ENCODE measurements around the gene SLC25A36.
A peak's percentile ranks its signal among the peaks of the same experiment; 100 is the strongest.

SLC25A36 gene

GRCh38 chr3:140941434-140942220, at the start of gene SLC25A36:
Gene SLC25A36, plus strand, starts transcription at chr3:140941836. Its CDS starts 219 bp downstream, at chr3:140942055.
- peak; percentile 96 for DNase-seq

- no peak for DNase-seq
Observed at GRCh38 chr3:140896997-140897396, 44.6 kb upstream of the SLC25A36 start.

GRCh38 chr3:140898340-140899180, 43.1 kb upstream of the SLC25A36 start:
- peak; percentile 28 for DNase-seq

GRCh38 chr3:140899363-140899762, 42.3 kb upstream of the SLC25A36 start:
- DNase-seq = no peak

- DNase-seq = no peak
Observed at GRCh38 chr3:140902791-140903190, 38.8 kb upstream of the SLC25A36 start.

- no peak for DNase-seq
Observed at GRCh38 chr3:140903196-140903595, 38.4 kb upstream of the SLC25A36 start.

- no peak for DNase-seq
Observed at GRCh38 chr3:140904521-140904920, 37.1 kb upstream of the SLC25A36 start.

GRCh38 chr3:140905559-140905958, 36.1 kb upstream of the SLC25A36 start:
- no peak for DNase-seq

- no peak for DNase-seq
Observed at GRCh38 chr3:140906785-140907184, 34.9 kb upstream of the SLC25A36 start.

- no peak for DNase-seq
Observed at GRCh38 chr3:140910860-140911259, 30.8 kb upstream of the SLC25A36 start.

- no peak for DNase-seq
Observed at GRCh38 chr3:140911822-140912221, 29.8 kb upstream of the SLC25A36 start.

GRCh38 chr3:140913728-140914127, 27.9 kb upstream of the SLC25A36 start:
- no peak for DNase-seq

GRCh38 chr3:140914384-140914945, 27.2 kb upstream of the SLC25A36 start:
- no peak for DNase-seq

GRCh38 chr3:140916603-140917002, 25.0 kb upstream of the SLC25A36 start:
- no peak for DNase-seq

GRCh38 chr3:140917772-140918171, 23.9 kb upstream of the SLC25A36 start:
- no peak for DNase-seq

GRCh38 chr3:140920029-140920428, 21.6 kb upstream of the SLC25A36 start:
- DNase-seq = no peak

- no peak for DNase-seq
Observed at GRCh38 chr3:140922634-140923033, 19.0 kb upstream of the SLC25A36 start.

- no peak for DNase-seq
Observed at GRCh38 chr3:140924097-140924873, 17.4 kb upstream of the SLC25A36 start.

GRCh38 chr3:140927279-140928069, 14.2 kb upstream of the SLC25A36 start:
- DNase-seq = no peak

GRCh38 chr3:140929446-140929845, 12.2 kb upstream of the SLC25A36 start:
- no peak for DNase-seq

- DNase-seq = no peak
Observed at GRCh38 chr3:140931016-140931454, 10.6 kb upstream of the SLC25A36 start.

- no peak for DNase-seq
Observed at GRCh38 chr3:140931801-140932200, 9.8 kb upstream of the SLC25A36 start.

Data from KG1 (cell line).